ENCODE measurements around the gene GFRA1.

Gene GFRA1

GRCh38 chr10:116272440-116273283, at the start of gene GFRA1:
TSS of gene GFRA1 (minus strand) at chr10:116273206. CDS start at chr10:116272029, 1,177 bp downstream.
- no peak for DNase-seq (ENCODE audit: low read depth)

- DNase-seq (ENCODE audit: low read depth), result no peak
These were observed 43.5 kb upstream of the GFRA1 start for GRCh38 chr10:116316503-116316902.

GRCh38 chr10:116312548-116312947, 39.5 kb upstream of the GFRA1 start:
- DNase-seq (ENCODE audit: low read depth), result no peak

GRCh38 chr10:116311706-116312490, 38.9 kb upstream of the GFRA1 start:
- no peak for DNase-seq (ENCODE audit: low read depth)

DNA sequence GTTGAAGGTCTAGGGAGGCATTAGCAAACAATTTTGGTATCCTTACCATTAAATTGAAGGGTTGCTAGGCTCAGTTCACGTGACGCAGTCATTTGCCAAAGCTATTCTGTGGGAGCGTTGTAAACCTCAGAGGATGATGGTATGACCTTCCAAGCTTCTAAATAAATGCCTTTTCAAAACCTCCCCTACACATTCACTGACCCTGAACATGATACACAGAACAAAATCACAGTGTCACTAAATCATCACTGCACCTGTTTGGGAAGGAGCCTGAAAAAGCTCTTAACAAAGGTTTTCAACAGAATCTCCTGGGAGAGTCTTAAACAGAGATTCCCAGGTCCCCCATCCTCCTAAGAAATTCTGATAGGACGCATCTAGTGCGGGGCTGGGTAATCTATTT, 38.0 kb upstream of the GFRA1 start:
- DNase-seq (ENCODE audit: low read depth), result no peak

DNA sequence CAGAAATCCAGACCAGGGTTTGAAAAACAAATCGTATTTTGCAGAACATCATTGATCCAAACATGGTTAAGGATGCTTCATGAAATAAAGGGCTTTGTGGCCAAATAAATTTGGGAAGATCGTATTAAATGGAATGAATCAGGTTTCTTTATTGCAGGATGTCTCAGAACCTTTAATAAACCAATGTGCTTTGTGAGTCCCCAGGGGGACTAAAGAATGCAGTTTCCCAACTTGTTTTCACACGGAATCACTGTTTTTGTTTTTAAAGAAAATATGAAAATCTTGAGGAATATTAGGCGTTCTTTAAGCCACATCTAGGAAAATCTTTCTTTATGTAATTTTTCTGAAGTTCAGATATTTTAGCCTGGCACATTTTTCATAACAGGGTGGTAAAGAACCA, 34.4 kb upstream of the GFRA1 start:
- no peak for DNase-seq (ENCODE audit: low read depth)

GRCh38 chr10:116306847-116307246, 33.8 kb upstream of the GFRA1 start:
- no peak for DNase-seq (ENCODE audit: low read depth)

DNA sequence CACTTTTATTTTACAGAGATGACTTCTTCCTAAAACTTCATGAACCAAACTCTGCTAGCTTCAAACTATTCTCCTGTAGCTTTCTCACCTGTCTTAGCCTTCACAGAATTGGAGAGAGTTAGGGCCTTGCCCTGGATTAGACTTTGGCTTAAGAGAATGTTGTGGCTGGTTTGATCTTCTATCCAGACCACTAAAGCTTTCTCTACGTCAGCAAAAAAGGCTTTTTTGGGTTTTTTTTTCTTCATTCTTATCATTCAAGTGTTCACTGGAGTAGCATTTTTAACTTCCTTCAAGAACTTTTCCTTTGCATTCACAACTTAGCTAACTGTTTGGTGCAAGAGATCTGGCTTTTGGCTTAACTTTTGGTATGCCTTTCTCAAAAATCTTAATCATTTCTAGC, 31.9 kb upstream of the GFRA1 start:
- no peak for DNase-seq (ENCODE audit: low read depth)

DNA sequence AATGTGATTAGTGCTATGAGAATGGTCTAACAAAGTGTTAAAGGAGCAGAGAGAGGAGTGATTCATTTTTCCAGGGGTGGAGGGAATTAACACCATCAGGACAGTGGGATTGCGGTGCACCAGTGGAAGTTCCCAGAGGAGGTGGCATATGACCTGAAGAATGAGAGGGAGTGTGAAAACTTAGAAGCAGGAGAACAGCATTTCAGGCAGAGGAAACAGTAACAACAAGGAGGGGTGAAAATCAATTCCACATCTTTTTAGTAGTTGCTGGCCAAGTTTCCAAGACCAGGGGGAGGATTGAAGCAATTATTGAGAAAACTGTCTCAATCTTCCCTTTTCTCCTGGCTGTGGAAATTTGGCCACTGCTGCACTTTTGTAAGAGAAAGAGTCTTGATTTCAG, 27.5 kb upstream of the GFRA1 start:
- no peak for DNase-seq (ENCODE audit: low read depth)

DNA sequence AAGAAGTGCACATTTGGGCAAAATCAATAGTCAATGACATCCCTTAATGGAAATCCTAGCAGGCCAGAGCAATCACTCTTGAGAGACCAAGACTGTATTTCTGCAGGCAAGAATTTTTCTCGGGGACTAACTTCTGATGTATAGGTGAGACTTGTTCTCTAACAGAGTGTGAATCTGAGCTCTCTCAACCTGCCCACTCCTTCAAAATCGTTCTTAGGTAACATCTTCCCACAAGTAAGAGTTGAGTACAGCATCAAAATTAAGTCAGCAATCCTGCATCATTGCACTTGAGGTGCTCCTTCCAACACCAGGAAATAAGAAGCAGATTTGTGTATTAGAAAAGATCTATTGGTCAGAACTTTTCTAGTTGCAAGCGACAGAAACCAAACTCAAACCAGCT, 25.6 kb upstream of the GFRA1 start:
- DNase-seq (ENCODE audit: low read depth), result no peak

- DNase-seq (ENCODE audit: low read depth), result no peak
These were observed 23.3 kb upstream of the GFRA1 start for GRCh38 chr10:116296291-116296721.

GRCh38 chr10:116292493-116292892, 19.5 kb upstream of the GFRA1 start:
- DNase-seq (ENCODE audit: low read depth), result no peak

DNA sequence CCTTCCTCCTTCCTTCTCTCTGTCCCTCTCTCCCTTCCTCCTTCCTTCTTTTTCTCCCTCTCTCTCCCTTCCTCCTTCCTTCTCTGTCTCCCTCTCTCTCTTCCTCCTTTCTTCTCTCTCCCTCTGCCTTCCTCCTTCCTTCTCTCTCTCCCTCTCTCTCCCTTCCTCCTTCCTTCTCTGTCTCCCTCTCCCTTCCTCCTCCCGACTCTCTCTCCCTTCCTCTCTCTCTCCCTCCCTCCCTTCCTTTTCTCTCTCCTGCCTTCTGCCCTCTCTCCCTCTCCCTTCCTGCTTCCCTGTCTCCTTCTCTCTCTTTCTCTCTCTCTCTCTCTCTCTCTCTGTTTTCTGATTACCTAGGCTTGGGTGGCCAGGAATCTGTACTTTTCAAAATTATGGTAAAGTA, 16.6 kb upstream of the GFRA1 start:
- no peak for DNase-seq (ENCODE audit: low read depth)

- no peak for DNase-seq (ENCODE audit: low read depth)
These were observed 15.0 kb upstream of the GFRA1 start for GRCh38 chr10:116287906-116288501.

DNA sequence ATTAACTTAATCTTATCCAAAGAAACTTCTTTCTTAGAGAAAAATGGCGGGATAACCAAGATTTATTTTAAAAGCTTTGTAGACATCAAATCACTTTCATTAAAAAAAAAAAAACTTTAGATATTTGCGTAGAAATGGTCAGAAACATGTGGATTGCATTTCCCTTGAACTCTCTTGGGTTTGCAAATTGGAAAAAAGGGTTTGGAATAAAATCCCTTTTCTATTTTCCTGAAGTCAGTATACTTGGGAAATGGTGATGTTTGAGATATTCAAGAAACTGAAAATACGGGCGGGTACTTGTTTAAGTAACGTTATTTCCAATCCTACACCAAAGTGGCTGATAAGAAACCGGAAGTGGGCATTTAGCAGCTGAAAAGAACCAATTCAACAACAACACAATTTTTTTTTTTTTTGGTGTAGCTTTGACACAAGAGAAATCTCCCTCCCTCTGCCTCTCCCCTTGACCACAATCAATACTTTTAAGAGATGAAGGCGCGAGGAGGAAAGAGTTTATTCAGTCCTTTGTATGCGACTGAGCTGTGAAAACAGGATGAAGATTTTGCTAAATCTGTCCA, 13.7 kb upstream of the GFRA1 start:
- no peak for DNase-seq (ENCODE audit: low read depth)

DNA sequence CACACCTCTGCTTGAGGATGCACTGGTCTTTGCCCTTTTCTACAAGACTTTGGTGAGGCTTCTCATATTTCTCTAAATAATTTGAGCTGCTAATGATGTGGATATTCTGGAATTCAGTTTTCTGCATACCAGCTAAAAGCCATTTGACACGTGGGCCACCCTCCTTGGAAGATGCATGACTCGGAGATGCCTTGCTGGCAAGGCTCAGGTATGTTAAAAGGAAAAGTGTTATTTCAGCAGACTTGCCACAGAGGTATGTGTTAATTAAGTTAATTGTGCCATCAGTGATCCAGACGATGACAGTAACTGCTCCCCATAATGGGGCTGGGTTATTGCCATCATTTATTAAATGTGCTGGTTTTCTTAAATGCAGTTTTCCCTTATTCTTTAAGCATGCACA, 8.8 kb upstream of the GFRA1 start:
- DNase-seq (ENCODE audit: low read depth), result no peak

DNA sequence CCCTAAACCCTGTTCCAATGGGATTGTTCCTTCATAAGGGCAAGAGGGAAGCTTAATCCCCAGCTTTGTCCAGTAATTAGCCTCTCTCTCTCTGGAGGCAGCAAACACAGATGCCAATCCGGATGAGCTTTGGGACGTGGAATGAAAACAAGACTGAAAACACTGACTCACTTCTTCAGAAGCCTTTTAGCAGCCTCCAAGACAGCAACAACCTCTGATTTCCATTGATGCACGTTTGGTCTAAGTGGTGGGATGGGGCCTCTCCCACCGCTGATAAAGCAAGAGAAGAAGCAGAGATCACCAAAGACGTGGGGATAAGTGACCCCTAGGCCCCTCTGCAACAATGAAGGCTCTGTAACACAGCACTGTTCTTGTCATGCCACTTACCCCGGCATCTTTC, 5.8 kb upstream of the GFRA1 start:
- no peak for DNase-seq (ENCODE audit: low read depth)

DNA sequence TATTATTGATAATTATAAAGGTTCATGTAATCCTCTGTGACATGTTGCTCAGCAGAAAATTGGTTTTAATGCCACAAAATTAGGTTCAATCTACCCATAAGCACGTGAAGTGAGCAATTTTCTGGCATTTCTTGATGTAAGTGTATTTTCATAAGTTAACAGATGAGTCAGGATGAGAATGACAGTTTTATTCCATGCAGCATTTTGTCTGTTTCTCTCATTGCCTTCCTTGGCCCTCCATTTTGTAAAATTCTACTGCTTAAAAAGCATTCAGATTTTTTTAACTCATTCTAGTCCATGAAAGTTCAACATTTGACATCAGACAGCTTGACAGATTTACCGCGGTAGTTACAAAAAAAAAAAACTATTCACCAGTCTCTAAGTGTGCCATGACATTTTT, 4.0 kb upstream of the GFRA1 start:
- DNase-seq (ENCODE audit: low read depth), result no peak

GRCh38 chr10:116274064-116274904, 1.3 kb upstream of the GFRA1 start:
- no peak for DNase-seq (ENCODE audit: low read depth)

DNA sequence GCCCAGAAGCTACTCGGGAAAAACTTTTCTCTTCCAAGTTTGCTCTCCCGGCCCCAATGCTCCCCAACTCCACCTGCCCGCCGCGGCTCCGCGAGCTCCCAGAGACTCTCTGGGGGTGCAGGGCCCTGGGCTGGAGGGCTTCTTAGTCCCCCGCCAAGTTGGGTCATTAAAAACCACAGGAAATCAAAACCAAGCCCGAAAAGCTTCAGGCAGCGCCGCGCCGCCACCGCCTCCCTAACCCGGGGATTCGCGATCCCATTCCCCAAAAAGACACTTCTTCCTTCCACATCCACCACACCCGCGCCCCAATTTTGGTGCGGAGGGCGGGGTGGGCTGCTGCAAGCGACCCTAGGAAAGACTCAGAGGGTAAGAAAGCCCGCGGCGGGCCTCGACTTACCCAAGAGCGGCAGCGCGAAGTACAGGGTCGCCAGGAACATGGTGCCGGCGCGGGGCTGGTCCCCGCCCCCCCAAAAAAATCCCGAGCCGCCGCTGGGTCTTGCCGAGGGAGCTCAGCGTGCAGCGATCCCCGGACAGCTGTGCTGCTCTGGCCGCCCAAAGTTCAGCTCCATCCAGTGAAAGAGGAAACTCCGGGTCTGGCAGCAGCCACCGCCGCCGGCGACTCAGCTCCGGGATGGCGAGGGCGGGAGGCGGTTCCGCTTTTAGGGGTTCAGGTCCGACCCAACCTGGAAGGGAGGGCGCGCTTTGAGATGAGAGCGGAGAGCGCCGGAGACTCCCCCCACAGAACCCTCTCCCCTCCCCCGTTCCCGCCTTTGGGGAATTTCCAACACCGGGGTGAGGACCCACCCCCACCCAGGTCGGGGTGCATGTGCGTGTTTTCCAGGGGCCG, 1.2 kb downstream of the GFRA1 start:
- no peak for DNase-seq (ENCODE audit: low read depth)
